Transverse colon (tissue), 3 donors: ENCODE data around the gene ARHGAP31.

Experiments used
- CTCF ChIP-seq, 5 experiments: fragments of 200-600 bp in 3 of 5; fragments of 450-650 bp in 2 of 5; sonication (generic) in 3 of 5; IDR thresholded peaks; 1 replicate in 2 of 5; 2 replicates in 3 of 5; pipeline ENCODE4 v1.5.1; 2016 to 2017; ENCODE audit warnings: antibody characterized with exemption in 5 of 5, inconsistent platforms in 3 of 5, mild to moderate bottlenecking in 2 of 5, moderate library complexity in 1 of 5
- EP300 ChIP-seq: sonication (generic); formaldehyde crosslinking; IDR thresholded peaks from one replicate; pipeline ENCODE4 v1.6.1; 2017; ENCODE audit warnings: antibody characterized with exemption, low read depth
- POLR2A ChIP-seq: fragments of 450-650 bp; IDR thresholded peaks from one replicate; pipeline ENCODE4 v1.6.1; 2016; ENCODE audit warnings: antibody characterized with exemption, mild to moderate bottlenecking, moderate library complexity

- TF ChIP-seq CTCF (IDR thresholded peaks at IDR 0.05): no peak
- no peak for TF ChIP-seq POLR2A
- no peak for TF ChIP-seq EP300
Measured at GRCh38 chr3:119323723-119324085, 29.5 kb downstream of the ARHGAP31 start.
